Mucosa of stomach (tissue), 1 donor: Measurements from ENCODE around the gene ASAP2.
A peak's percentile ranks its signal among the peaks of the same experiment; 100 is the strongest.

Experiments used
- H3K27me3 ChIP-seq: one replicate; pipeline ENCODE4 v1.7.0; 2013; ENCODE audit warnings: mild to moderate bottlenecking, low read length; ENCODE audit not compliant: control insufficient read depth, insufficient read depth
- H3K36me3 ChIP-seq: one replicate; pipeline ENCODE4 v1.7.0; 2013; ENCODE audit warnings: low read length; ENCODE audit not compliant: control insufficient read depth, insufficient read depth
- H3K4me1 ChIP-seq: one replicate; pipeline ENCODE4 v1.7.0; 2013; ENCODE audit warnings: mild to moderate bottlenecking, low read length; ENCODE audit not compliant: control insufficient read depth, insufficient read depth
- H3K4me3 ChIP-seq: one replicate; pipeline ENCODE4 v1.7.0; 2013; ENCODE audit warnings: low read length
- H3K9ac ChIP-seq: one replicate; pipeline ENCODE4 v1.7.0; 2013; ENCODE audit warnings: mild to moderate bottlenecking, low read length, moderate library complexity
- H3K9me3 ChIP-seq: one replicate; pipeline ENCODE4 v1.7.0; 2013; ENCODE audit warnings: mild to moderate bottlenecking, low read length, moderate library complexity; ENCODE audit not compliant: control insufficient read depth
- donor health status: Pancreatic carcinoma.

The ASAP2 gene

GRCh38 chr2:9169349-9170107 lies 37.1 kb upstream of the ASAP2 start:
- peaks cover 64% of the 10 kb centered on the region for H3K4me1 ChIP-seq
- no peaks in the 10 kb centered on the region for H3K27me3 ChIP-seq
- H3K4me3 ChIP-seq = no peak overlapping the region
- no peaks in the 10 kb centered on the region for H3K36me3 ChIP-seq
- no peaks in the 10 kb centered on the region for H3K9me3 ChIP-seq
- H3K9ac ChIP-seq = no peak overlapping the region

DNA sequence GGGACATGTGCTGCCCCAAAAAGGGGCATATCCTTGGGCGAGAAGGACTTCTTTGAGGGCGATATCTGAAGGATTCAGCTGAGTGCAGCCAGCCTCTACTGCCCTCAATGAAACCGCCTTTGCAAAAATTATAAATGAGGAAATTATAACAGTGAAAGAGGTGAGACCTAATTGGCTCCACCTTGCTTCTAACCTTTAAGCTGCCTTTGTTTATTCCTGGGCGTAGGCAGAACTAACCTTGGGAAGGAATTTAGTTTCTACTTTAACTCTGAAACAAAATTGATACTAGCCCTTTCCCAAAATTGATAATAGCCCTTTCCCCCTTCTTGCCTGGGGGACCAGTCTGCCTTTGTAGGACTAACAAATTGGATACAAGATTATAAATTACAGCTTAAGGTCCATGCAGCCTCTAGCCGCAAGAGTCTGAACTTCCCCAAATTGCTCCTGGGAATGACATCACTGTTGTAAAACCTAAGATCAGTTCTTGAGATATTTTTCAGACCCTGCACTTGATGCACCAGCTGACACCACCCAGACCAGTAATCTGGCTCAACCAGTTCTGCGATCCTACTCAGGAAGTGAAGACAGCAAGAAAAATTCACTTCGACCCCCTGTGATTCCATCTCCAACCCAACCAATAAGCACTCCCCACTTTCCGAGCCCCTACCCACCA lies 36.0 kb upstream of the ASAP2 start:
- Histone ChIP-seq H3K4me1 (peaks cover 63% of the 10 kb centered on the region), H3K9me3 (no peaks in the 10 kb centered on the region), H3K36me3 (no peaks in the 10 kb centered on the region), H3K27me3 (no peaks in the 10 kb centered on the region), H3K4me3 (no peak overlapping the region), H3K9ac (peak overlapping the region; percentile 28)

DNA sequence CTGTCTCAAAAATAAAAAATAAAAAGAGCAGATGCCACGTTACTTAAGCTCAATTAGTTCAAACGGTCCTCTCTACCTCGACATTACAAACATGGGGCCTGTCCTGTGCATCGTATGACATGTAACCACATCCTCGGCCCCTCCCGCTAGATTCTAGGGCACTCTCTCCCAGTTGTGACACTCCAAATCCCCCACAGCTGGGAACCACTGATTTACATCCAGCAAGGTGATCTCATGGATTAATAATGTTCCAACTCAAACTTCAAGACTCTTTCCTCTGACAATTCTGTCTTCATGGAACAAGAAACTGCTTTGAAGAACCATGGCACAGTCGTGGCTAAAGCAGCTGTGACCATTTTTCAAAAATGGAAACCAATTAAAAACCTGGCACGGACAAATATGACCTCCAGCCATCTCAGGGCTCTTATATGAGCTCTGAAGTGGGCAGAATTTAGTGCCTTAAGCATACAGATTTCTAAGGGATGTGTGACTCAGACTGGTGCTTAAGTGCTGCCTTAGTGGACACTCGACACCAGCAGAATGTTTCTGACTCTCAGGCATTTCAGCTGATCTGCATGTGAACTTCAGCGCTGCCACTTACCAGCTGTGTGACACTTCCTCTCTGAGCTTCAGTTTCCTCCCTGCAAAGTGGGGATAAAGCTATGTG lies 31.7 kb upstream of the ASAP2 start:
- Histone ChIP-seq H3K36me3 (no peaks in the 10 kb centered on the region), H3K27me3 (no peaks in the 10 kb centered on the region), H3K9me3 (no peaks in the 10 kb centered on the region), H3K4me1 (peaks cover 58% of the 10 kb centered on the region), H3K4me3 (no peak overlapping the region), H3K9ac (no peak overlapping the region)

GRCh38 chr2:9178110-9178903 lies 28.3 kb upstream of the ASAP2 start:
- Histone ChIP-seq H3K27me3 (no peaks in the 10 kb centered on the region), H3K4me1 (peaks cover 51% of the 10 kb centered on the region), H3K9ac (peak overlapping the region; percentile 51), H3K9me3 (no peaks in the 10 kb centered on the region), H3K36me3 (no peaks in the 10 kb centered on the region), H3K4me3 (no peak overlapping the region)

DNA sequence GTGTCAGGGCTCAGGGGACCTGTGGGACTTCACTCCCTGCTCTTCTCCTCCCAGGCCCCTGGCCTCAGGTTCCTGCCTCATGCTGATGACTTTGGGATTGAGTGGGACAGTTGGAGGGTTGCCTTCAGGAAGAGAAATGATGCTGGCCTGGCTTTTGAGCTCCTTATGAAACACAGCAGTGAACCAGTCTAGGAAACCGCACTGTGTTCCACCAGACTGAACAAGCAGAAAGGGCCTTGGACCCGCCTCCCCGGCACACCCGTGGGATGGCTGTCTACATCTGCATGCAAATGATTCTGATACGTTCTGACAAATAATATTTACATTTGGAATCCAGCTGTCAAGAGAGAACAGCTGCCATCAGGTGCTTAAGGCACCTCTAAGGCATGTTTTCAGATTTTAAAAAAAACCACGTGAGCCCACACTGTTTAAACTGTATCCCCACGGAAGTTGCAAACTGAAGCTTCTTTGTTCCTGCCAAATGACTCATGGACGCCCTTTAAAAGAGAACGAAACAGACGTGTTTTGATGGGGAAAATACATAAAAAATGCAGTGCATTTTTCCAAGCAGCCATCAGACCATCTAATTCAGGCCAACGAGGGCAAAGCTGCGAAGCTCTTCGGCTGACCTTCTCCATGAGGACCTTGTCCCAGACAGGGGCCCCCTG lies 27.6 kb upstream of the ASAP2 start:
- H3K9ac ChIP-seq = peak overlapping the region; percentile 51
- no peaks in the 10 kb centered on the region for H3K36me3 ChIP-seq
- H3K27me3 ChIP-seq = no peaks in the 10 kb centered on the region
- no peak overlapping the region for H3K4me3 ChIP-seq
- peaks cover 51% of the 10 kb centered on the region for H3K4me1 ChIP-seq
- no peaks in the 10 kb centered on the region for H3K9me3 ChIP-seq

- no peaks in the 10 kb centered on the region for H3K27me3 ChIP-seq
- no peak overlapping the region for H3K4me3 ChIP-seq
- no peaks in the 10 kb centered on the region for H3K9me3 ChIP-seq
- H3K36me3 ChIP-seq = no peaks in the 10 kb centered on the region
- H3K9ac ChIP-seq = peak overlapping the region; percentile 51
- peaks cover 54% of the 10 kb centered on the region for H3K4me1 ChIP-seq
These were observed 26.9 kb upstream of the ASAP2 start for GRCh38 chr2:9179572-9180201.

DNA sequence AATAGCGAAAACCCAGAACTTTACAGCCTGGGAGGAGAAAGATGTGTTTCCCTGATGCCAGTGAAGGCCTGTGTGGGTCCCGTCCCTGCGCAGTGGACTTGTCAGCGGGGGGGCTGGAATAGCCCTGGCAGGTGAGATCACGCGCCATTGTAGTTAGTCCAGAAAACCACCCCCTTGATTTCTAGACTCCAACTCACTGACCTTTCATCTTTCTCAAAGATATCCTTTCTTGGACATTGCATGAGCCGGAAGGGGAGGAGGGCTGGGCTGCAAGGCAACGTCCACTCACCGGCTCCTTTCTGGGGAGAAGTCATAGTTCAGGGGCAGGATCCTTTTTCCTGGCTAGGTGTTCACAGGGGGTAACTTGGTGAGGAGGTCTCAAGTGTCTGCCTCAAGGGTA lies 22.3 kb upstream of the ASAP2 start:
- Histone ChIP-seq H3K9ac (no peak overlapping the region), H3K27me3 (no peaks in the 10 kb centered on the region), H3K36me3 (no peaks in the 10 kb centered on the region), H3K4me1 (peaks cover 22% of the 10 kb centered on the region), H3K9me3 (no peaks in the 10 kb centered on the region), H3K4me3 (no peak overlapping the region)

- H3K4me3 ChIP-seq = no peak overlapping the region
- no peaks in the 10 kb centered on the region for H3K36me3 ChIP-seq
- no peak overlapping the region for H3K9ac ChIP-seq
- no peaks in the 10 kb centered on the region for H3K27me3 ChIP-seq
- H3K4me1 ChIP-seq = peaks cover 17% of the 10 kb centered on the region
- H3K9me3 ChIP-seq = no peaks in the 10 kb centered on the region
These were observed 18.9 kb upstream of the ASAP2 start for GRCh38 chr2:9187620-9188214.

DNA sequence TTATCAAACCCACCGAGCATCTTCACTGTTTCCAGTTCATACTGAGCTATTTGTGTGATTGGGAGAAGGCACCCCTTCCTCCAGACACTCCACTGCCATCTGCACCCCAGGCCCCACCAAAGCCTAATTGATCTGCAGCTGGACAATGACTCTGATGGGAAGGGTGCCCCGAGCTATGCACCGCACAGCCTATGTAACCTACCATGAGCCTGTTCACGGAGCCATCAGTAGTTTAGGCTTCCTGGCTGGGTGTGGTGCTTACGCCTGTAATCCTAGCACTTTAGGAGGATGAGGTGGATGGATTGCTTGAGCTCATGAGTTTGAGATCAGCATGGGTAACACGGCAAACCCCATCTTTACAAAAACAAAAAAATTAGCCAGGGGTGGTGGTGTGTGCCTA lies 17.8 kb upstream of the ASAP2 start:
- H3K4me1 ChIP-seq = peaks cover 17% of the 10 kb centered on the region

GRCh38 chr2:9189901-9190300 lies 16.7 kb upstream of the ASAP2 start:
- Histone ChIP-seq H3K9ac (no peak overlapping the region), H3K4me3 (no peak overlapping the region), H3K9me3 (no peaks in the 10 kb centered on the region), H3K4me1 (peaks cover 12% of the 10 kb centered on the region), H3K27me3 (no peaks in the 10 kb centered on the region), H3K36me3 (no peaks in the 10 kb centered on the region)

More for the DNA sequence above, 17.8 kb upstream of the ASAP2 start:
- H3K27me3 ChIP-seq = no peaks in the 10 kb centered on the region
- no peaks in the 10 kb centered on the region for H3K9me3 ChIP-seq
- no peak overlapping the region for H3K9ac ChIP-seq
- no peaks in the 10 kb centered on the region for H3K36me3 ChIP-seq
- H3K4me3 ChIP-seq = no peak overlapping the region

- Histone ChIP-seq H3K36me3 (no peaks in the 10 kb centered on the region), H3K4me1 (peaks cover 12% of the 10 kb centered on the region), H3K27me3 (no peaks in the 10 kb centered on the region), H3K4me3 (no peak overlapping the region), H3K9ac (no peak overlapping the region), H3K9me3 (no peaks in the 10 kb centered on the region)
These were observed 15.6 kb upstream of the ASAP2 start for GRCh38 chr2:9191041-9191481.
